Measurements from ENCODE around the gene PAN3. TPM values are rescaled to one million over a fixed set of nuclear protein-coding genes. Genes with fewer than 3 reads are reported as not detected.

Gene PAN3
- total RNA-seq, 4 donors from 2014 or later, result 18.4 to 42.9 (median 20.2) TPM

DNA sequence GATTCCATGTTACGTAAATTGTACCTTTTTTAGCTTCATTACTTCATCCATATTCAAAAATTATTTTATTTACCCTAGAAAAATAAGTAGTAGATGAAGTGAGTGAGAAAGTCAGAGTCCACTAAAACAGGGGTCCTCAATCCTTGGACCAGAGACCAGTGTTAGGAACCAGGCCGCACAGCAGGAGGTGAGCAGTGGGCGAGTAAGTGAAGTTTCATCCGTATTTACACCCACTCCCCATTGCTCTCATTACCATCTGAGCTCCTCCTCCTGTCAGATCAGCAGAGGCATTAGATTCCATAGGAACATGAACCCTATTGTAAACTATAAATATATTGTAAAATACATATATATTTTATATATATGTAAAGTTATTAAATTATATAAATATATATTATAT, 119.0 kb downstream of the PAN3 start:
- Histone ChIP-seq H3K4me3 (no peak overlapping the region), H3K4me1 (no peaks in the 10 kb centered on the region), H3K27me3 (no peaks in the 10 kb centered on the region), H3K9me3 (no peaks in the 10 kb centered on the region), H3K27ac (no peak overlapping the region), H3K36me3 (peaks cover 0 to 59% (median 4%) of the 10 kb centered on the region in 3 donors)
- intact Hi-C loops (cut with DNase I), result no loop called here
- DNase-seq, result no peak
- TF ChIP-seq, protein P1, sequence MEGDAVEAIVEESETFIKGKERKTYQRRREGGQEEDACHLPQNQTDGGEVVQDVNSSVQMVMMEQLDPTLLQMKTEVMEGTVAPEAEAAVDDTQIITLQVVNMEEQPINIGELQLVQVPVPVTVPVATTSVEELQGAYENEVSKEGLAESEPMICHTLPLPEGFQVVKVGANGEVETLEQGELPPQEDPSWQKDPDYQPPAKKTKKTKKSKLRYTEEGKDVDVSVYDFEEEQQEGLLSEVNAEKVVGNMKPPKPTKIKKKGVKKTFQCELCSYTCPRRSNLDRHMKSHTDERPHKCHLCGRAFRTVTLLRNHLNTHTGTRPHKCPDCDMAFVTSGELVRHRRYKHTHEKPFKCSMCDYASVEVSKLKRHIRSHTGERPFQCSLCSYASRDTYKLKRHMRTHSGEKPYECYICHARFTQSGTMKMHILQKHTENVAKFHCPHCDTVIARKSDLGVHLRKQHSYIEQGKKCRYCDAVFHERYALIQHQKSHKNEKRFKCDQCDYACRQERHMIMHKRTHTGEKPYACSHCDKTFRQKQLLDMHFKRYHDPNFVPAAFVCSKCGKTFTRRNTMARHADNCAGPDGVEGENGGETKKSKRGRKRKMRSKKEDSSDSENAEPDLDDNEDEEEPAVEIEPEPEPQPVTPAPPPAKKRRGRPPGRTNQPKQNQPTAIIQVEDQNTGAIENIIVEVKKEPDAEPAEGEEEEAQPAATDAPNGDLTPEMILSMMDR (IDR thresholded peaks at IDR 0.05), result no peak
- TF ChIP-seq POLR2A (IDR thresholded peaks at IDR 0.05), result no peak
- 93 to 95% methylated on average over 4 of the region's 4 CpGs for WGBS, 2 donors

DNA sequence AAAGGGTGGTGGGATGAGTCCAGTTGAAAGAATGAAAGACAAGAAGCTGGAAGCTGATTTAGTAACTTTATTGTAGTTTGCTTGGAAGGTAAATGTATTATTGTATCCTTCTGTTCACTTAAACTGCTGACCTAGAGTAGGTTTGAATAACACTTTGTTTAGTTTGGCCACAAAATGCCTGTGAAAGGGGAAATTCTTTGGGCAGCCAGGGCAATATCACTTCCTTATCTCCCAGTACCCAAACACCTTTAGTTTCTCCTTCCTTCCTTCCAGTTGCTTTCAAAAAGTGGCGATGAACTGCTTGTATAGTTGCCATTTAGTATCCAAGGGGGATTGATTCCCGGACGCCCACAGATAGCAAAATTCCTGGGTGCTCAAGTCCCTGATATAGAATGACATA, 120.1 kb downstream of the PAN3 start:
- intact Hi-C loops (cut with DNase I), result no loop called here
- H3K4me1 ChIP-seq, result no peaks in the 10 kb centered on the region
- H3K36me3 ChIP-seq, result peaks cover 0 to 70% (median 4%) of the 10 kb centered on the region in 3 donors
- 73 to 93% methylated on average over 3 of the region's 3 CpGs for WGBS, 2 donors
- DNase-seq, result no peak
- H3K9me3 ChIP-seq, result no peaks in the 10 kb centered on the region
- no peak overlapping the region for H3K4me3 ChIP-seq
- H3K27ac ChIP-seq, result no peak overlapping the region
- no peak for TF ChIP-seq POLR2A (IDR thresholded peaks at IDR 0.05)
- TF ChIP-seq, protein P1 (IDR thresholded peaks at IDR 0.05), result no peak
- H3K27me3 ChIP-seq, result no peaks in the 10 kb centered on the region

DNA sequence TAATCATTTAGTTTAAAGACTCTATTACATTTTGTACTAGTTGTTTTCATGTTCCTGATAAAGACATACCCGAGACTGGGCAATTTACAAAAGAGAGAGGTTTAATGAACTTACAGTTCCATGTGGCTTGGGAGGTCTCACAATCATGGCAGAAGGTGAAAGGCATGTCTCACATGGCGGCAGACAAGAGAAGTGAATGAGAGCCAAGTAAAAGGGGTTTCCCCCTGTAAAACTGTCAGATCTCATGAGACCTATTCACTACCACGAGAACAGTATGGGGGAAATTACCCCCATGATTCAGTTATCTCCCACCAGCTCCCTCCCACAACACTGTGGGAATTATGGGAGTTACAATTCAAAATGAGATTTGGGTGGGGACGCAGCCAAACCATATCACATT, 129.2 kb downstream of the PAN3 start:
- intact Hi-C loops (cut with DNase I), result no loop called here
- Histone ChIP-seq H3K36me3 (peaks cover 0 to 79% (median 12%) of the 10 kb centered on the region in 3 donors), H3K9me3 (no peaks in the 10 kb centered on the region), H3K4me1 (no peaks in the 10 kb centered on the region), H3K27ac (no peak overlapping the region), H3K4me3 (no peak overlapping the region), H3K27me3 (no peaks in the 10 kb centered on the region)
- DNase-seq, result no peak
- 85 to 93% methylated on average over 4 of the region's 4 CpGs for WGBS, 2 donors
- TF ChIP-seq, protein P1 (IDR thresholded peaks at IDR 0.05), result no peak
- TF ChIP-seq POLR2A (IDR thresholded peaks at IDR 0.05), result no peak

DNA sequence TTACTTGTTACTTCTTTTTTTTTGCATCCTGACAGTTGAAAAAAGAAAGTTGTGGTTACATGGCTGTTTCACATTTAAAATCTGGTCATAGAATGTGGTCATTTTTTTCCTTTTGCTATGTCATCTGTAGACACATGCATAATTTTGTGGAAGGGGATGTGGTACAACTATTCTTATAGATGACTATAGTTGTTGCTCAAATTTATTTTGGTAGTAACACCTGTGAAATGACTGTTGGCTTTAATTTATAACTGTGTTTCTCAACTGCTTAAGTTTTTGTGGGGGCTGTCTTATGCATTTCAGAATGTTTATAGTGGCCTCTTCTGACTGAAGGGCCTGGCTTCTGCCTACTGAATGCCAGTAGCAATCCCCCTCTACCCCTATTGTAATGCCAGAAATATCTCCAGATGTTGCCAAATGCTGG, 130.5 kb downstream of the PAN3 start:
- no peaks in the 10 kb centered on the region for H3K4me1 ChIP-seq
- no peak for DNase-seq
- H3K27ac ChIP-seq, result no peak overlapping the region
- no peak overlapping the region for H3K4me3 ChIP-seq
- TF ChIP-seq, protein P1 (IDR thresholded peaks at IDR 0.05), result no peak
- no peak for TF ChIP-seq POLR2A (IDR thresholded peaks at IDR 0.05)
- H3K9me3 ChIP-seq, result no peaks in the 10 kb centered on the region
- H3K27me3 ChIP-seq, result no peaks in the 10 kb centered on the region
- intact Hi-C loops (cut with DNase I), result no loop called here
- peaks cover 0 to 79% (median 15%) of the 10 kb centered on the region in 3 donors for H3K36me3 ChIP-seq

DNA sequence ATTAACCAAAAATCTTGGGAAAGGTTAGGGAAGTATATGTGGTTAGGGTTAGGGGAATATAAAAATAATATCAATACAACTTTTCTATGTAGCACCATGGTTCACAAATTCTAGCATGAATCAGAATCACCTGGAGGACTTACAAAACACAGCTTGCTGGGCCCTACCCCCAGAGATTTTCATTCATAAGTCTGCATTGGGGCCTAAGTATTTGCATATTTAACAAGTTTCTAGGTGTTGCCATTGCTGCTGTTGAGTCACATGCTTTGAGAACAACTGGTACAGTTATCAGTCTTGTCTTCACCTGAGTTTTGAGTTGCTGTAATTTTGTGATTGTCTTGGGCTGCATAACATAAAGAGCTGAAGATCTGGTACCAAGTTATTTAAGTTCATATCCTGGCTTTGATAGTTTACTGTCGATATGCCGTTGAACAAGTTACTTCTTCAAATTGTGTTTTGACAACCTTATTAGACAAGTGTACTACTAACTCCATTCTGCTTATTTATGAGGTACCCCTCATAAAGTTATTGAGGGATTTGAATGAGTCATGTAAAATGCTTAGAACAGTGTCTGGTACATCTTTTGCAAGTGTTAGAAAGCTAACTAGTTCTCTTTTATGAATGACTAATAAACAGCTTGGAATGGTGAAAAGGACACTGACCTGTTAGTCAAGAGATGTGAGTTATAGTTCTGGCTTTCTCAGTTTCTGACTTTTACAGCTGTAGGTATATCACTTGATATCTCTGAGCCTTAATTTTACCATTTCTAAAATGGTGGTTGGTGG, 132.9 kb downstream of the PAN3 start:
- H3K4me1 ChIP-seq, result no peaks in the 10 kb centered on the region
- TF ChIP-seq POLR2A (IDR thresholded peaks at IDR 0.05), result no peak
- TF ChIP-seq, protein P1 (IDR thresholded peaks at IDR 0.05), result no peak
- peaks cover 0 to 81% (median 15%) of the 10 kb centered on the region in 3 donors for H3K36me3 ChIP-seq
- 95% methylated on average over 2 of the region's 2 CpGs for WGBS, 2 donors
- H3K27ac ChIP-seq, result no peak overlapping the region
- no peak for DNase-seq
- intact Hi-C loops (cut with DNase I), result no loop called here
- H3K9me3 ChIP-seq, result no peaks in the 10 kb centered on the region
- H3K27me3 ChIP-seq, result no peaks in the 10 kb centered on the region
- H3K4me3 ChIP-seq, result no peak overlapping the region
